Caco-2 (cell line): ENCODE measurements around the gene GPRC5D. TPM values are rescaled to one million over a fixed set of nuclear protein-coding genes. Genes with fewer than 3 reads are reported as not detected.
A peak's percentile ranks its signal among the peaks of the same experiment; 100 is the strongest.

Experiments
- Bru-seq: library from RNA; stranded (reverse); fragments of 400-500 nt; gene quantifications from one replicate; lab custom pipeline; 2021; lab: Mats Ljungman, UMichigan
- BruChase-seq, 2 experiments: library from RNA; stranded (reverse); fragments of 400-500 nt; gene quantifications; one replicate each; lab custom pipeline; 2021; lab: Mats Ljungman, UMichigan
- BruUV-seq: library from RNA; stranded (reverse); fragments of 400-500 nt; replicated peaks from 2 replicates; lab custom pipeline; 2021; lab: Mats Ljungman, UMichigan
- CTCF ChIA-PET: fragments of 300-600 bp; sonication (Branson Sonifier 250); formaldehyde crosslinking; loops from one replicate; lab custom pipeline; 2022; ENCODE audit warnings: antibody characterized with exemption; lab: Charles Lee
- POLR2A ChIA-PET: fragments of 300-600 bp; sonication (Branson Sonifier 250); formaldehyde crosslinking; loops from one replicate; lab custom pipeline; 2022; ENCODE audit warnings: antibody characterized with exemption; lab: Charles Lee
- DNase-seq, 2 experiments: peaks; one replicate each; pipeline versions ENCODE4 v3.0.0 to v3.0.0-alpha.2; 2020 to 2022
- H3K27me3 ChIP-seq: replicated peaks from 2 replicates; pipeline ENCODE4 v1.6.0; 2011; ENCODE audit warnings: low read length; ENCODE audit not compliant: control insufficient read depth, insufficient read depth
- H3K36me3 ChIP-seq: 2 replicates; pipeline ENCODE4 v1.5.1; 2011; ENCODE audit warnings: low read length; ENCODE audit not compliant: control insufficient read depth, insufficient read depth
- H3K4me1 ChIP-seq: fragments of 250-450 bp; sonication (Bioruptor Pico); 2 replicates; pipeline ENCODE4 v1.5.1; 2020; ENCODE audit warnings: mild to moderate bottlenecking
- H3K4me3 ChIP-seq: 2 replicates; pipeline ENCODE4 v1.5.1; 2011; ENCODE audit warnings: low read depth, mild to moderate bottlenecking, control low read depth, low read length
- H3K9me3 ChIP-seq: fragments of 250-450 bp; sonication (Bioruptor Pico); 2 replicates; pipeline ENCODE4 v1.5.1; 2020; ENCODE audit warnings: mild to moderate bottlenecking, moderate library complexity
- H3K27ac Mint-ChIP-seq: one replicate; pipeline ENCODE4 v1.8.0; 2022; ENCODE audit warnings: mixed read lengths; ENCODE audit not compliant: unreplicated experiment
- H3K27me3 Mint-ChIP-seq: one replicate; pipeline ENCODE4 v1.8.0; 2022; ENCODE audit warnings: mixed read lengths; ENCODE audit not compliant: insufficient read depth, unreplicated experiment
- H3K36me3 Mint-ChIP-seq: one replicate; pipeline ENCODE4 v1.8.0; 2022; ENCODE audit warnings: mild to moderate bottlenecking, mixed read lengths; ENCODE audit not compliant: insufficient read depth, unreplicated experiment
- H3K4me1 Mint-ChIP-seq: one replicate; pipeline ENCODE4 v1.8.0; 2022; ENCODE audit warnings: low read depth, mixed read lengths; ENCODE audit not compliant: unreplicated experiment
- H3K4me3 Mint-ChIP-seq: one replicate; pipeline ENCODE4 v1.8.0; 2022; ENCODE audit warnings: mild to moderate bottlenecking, moderate library complexity, mixed read lengths; ENCODE audit not compliant: unreplicated experiment
- H3K9me3 Mint-ChIP-seq: one replicate; pipeline ENCODE4 v1.8.0; 2022; ENCODE audit warnings: mixed read lengths; ENCODE audit not compliant: unreplicated experiment
- intact Hi-C: fragments of 100-400 bp; cut with micrococcal nuclease; formaldehyde crosslinking; loops from one replicate; pipeline ENCODE4 v1.10.0; 2022; ENCODE audit not compliant: unreplicated experiment
- long read RNA-seq: library from polyadenylated mRNA; stranded (forward); transcript quantifications from one replicate; pipeline ENCODE4 v2.0.0, GENCODE V29; 2022
- total RNA-seq: library from RNA; stranded (reverse); gene quantifications from 2 replicates; pipeline ENCODE4 v1.2.3, GENCODE V29; 2022
- TF ChIP-seq, protein P1 (sequence below), 2 experiments: fragments of 200-600 bp in 1 of 2; IDR thresholded peaks; 1 replicate in 1 of 2; 2 replicates in 1 of 2; pipeline versions ENCODE4 v1.5.1 to v1.8.0; 2011 to 2022; ENCODE audit warnings: antibody characterized with exemption in 1 of 2, control low read depth in 1 of 2, inconsistent platforms in 1 of 2, low read depth in 1 of 2, low read length in 1 of 2, mild to moderate bottlenecking in 1 of 2, moderate library complexity in 1 of 2; ENCODE audit not compliant: insufficient read depth in 1 of 2, severe bottlenecking in 1 of 2, unreplicated experiment in 1 of 2

GPRC5D gene
- total RNA-seq (not detected in 2 replicates), Bru-seq, nascent RNA (not detected), BruChase-seq, experiment 1, labeled RNA remaining after a 2-hour chase (percentile 12 among the genes with signal in this experiment), BruChase-seq, experiment 2, labeled RNA remaining after a 6-hour chase (percentile 8 among the genes with signal in this experiment)
- long read RNA-seq = 0 reads

DNA sequence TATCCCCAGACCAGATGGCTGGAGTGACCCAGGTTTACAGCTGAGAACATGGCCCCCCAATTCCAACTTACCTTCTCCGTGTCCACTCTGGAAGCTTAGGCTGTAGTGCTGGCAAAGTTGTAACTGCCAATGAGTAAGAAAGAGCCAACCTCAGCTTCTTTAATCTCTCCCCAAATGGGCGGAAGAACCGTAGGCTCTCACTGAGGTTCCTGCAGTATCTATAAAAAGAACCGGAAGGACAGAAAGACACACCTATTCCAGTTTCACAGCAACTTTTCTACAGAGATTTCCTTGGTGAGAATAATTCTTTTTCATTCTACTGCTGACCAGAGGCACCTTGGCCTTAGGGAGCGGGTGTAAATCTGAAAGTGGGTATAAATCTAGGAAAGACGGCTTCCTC, at the start of gene GPRC5D:
Gene GPRC5D, minus strand, starts transcription at position 135 of the 400 bp plus-strand sequence. CDS start 1,786 bp downstream, outside the sequence.
- H3K9me3 Mint-ChIP-seq = peaks cover 30% of the 10 kb centered on the region
- TF ChIP-seq, protein P1, sequence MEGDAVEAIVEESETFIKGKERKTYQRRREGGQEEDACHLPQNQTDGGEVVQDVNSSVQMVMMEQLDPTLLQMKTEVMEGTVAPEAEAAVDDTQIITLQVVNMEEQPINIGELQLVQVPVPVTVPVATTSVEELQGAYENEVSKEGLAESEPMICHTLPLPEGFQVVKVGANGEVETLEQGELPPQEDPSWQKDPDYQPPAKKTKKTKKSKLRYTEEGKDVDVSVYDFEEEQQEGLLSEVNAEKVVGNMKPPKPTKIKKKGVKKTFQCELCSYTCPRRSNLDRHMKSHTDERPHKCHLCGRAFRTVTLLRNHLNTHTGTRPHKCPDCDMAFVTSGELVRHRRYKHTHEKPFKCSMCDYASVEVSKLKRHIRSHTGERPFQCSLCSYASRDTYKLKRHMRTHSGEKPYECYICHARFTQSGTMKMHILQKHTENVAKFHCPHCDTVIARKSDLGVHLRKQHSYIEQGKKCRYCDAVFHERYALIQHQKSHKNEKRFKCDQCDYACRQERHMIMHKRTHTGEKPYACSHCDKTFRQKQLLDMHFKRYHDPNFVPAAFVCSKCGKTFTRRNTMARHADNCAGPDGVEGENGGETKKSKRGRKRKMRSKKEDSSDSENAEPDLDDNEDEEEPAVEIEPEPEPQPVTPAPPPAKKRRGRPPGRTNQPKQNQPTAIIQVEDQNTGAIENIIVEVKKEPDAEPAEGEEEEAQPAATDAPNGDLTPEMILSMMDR (IDR thresholded peaks at IDR 0.05; ENCODE audit: insufficient read depth in 1 of 2, low read depth in 1 of 2, low read length in 1 of 2, severe bottlenecking in 1 of 2, unreplicated experiment in 1 of 2) = no peak
- Histone ChIP-seq H3K36me3 (no peaks in the 10 kb centered on the region), H3K27me3 (no peaks in the 10 kb centered on the region), H3K4me1 (peaks cover 16% of the 10 kb centered on the region), H3K4me3 (no peak within 1 kb of the TSS), H3K9me3 (no peaks in the 10 kb centered on the region)
- no peaks in the 10 kb centered on the region for H3K36me3 Mint-ChIP-seq
- ChIA-PET CTCF (no interaction called here), POLR2A (no interaction called here)
- no peak for DNase-seq
- H3K27ac Mint-ChIP-seq = no peak within 1 kb of the TSS
- BruUV-seq = no TSS peak
- no peaks in the 10 kb centered on the region for H3K4me1 Mint-ChIP-seq
- H3K27me3 Mint-ChIP-seq = no peaks in the 10 kb centered on the region
- intact Hi-C loops = no loop called here
- no peak within 1 kb of the TSS for H3K4me3 Mint-ChIP-seq

DNA sequence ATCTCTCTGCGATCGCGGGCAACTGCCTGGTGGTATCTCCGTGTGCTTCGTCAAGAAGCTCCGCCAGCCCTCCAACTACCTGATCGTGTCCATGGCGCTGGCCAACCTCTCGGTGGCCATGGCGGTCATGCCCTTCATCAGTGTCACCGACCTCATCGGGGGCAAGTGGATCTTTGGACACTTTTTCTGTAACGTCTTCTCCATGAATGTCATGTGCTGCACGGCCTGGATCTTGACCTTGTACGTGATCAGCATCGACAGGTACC, 49.7 kb upstream of the GPRC5D start:
- Mint-ChIP-seq H3K4me1 (peaks cover 25% of the 10 kb centered on the region), H3K27me3 (no peaks in the 10 kb centered on the region), H3K36me3 (no peaks in the 10 kb centered on the region), H3K9me3 (no peaks in the 10 kb centered on the region), H3K27ac (no peak overlapping the region), H3K4me3 (peak overlapping the region; percentile 75)
- DNase-seq = no peak
- ChIA-PET POLR2A (no interaction called here), CTCF (interaction anchor here (1.5 kb wide), 1 partner anchor 212 kb away, joined by 3 read pairs; no protein-coding TSS in a partner anchor)
- Histone ChIP-seq H3K27me3 (no peaks in the 10 kb centered on the region), H3K36me3 (no peaks in the 10 kb centered on the region), H3K4me1 (peaks cover 25% of the 10 kb centered on the region), H3K4me3 (peak overlapping the region; percentile 85), H3K9me3 (no peaks in the 10 kb centered on the region)
- intact Hi-C loops = loop anchor here (1.0 to 2.0 kb wide), 2 partner anchors 43 to 211 kb away; partner anchors contain the start of gene FAM234B
- TF ChIP-seq, protein P1 (IDR thresholded peaks at IDR 0.05; ENCODE audit: insufficient read depth in 1 of 2, low read depth in 1 of 2, low read length in 1 of 2, severe bottlenecking in 1 of 2, unreplicated experiment in 1 of 2) = no peak
- BruUV-seq = no TSS peak

DNA sequence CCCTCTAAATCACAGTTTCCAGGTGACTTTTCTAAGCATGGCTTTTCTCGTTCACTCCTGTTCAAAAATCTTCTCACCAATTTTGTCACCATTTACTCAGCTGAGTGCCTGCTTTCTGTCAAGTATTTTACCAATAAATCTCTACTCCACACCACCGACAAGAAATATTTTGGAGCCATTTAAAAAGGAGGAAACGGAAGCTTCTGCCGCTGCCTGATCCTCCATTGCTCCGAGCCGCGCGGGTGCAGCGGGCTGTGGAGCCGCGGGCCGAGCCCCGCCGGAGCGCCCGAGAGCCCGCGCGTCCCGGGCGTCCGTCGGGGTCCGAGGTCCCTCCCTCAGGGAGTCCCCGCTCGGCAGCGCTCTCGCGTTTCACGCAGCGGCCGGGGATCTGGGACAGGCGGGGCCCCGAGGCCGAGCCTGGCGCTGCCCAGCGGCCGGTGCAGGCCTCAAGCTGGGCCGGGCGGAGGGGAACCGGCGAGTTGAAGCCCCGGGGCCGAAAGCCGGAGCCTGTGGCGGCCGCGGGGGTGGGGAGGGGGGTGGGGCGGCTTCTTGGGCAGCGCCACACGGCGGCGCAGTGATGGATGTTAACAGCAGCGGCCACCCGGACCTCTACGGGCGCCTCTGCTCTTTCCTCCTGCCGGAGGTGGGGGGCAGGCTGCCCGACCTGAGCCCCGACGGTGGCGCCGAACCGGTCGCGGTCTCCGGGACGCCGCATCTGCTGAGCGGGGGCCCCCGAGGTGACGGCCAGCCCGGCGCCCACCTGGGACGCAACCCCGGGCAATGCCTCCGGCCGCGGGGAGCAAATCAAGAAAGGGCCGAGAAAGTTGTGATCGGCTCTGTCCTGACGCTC, 49.2 kb upstream of the GPRC5D start:
- no peaks in the 10 kb centered on the region for H3K9me3 Mint-ChIP-seq
- H3K36me3 Mint-ChIP-seq = no peaks in the 10 kb centered on the region
- no peaks in the 10 kb centered on the region for H3K36me3 ChIP-seq
- no TSS peak for BruUV-seq
- H3K9me3 ChIP-seq = no peaks in the 10 kb centered on the region
- no peaks in the 10 kb centered on the region for H3K27me3 Mint-ChIP-seq
- peaks cover 25% of the 10 kb centered on the region for H3K4me1 ChIP-seq
- POLR2A ChIA-PET = no interaction called here
- intact Hi-C loops = loop anchor here (1.0 to 2.0 kb wide), 2 partner anchors 44 to 211 kb away; partner anchors contain the start of gene FAM234B
- peaks cover 25% of the 10 kb centered on the region for H3K4me1 Mint-ChIP-seq
- peak; percentile 59 to 76 for DNase-seq
- CTCF ChIA-PET = interaction anchor here (0.7 to 1.5 kb wide), 2 partner anchors 80 to 211 kb away, joined by 3 read pairs; no protein-coding TSS in a partner anchor
- H3K27ac Mint-ChIP-seq = peak overlapping the region; percentile 94
- peak overlapping the region; percentile 88 for H3K4me3 Mint-ChIP-seq
- H3K4me3 ChIP-seq = peak overlapping the region; percentile 85
- TF ChIP-seq, protein P1 (IDR thresholded peaks at IDR 0.05; ENCODE audit: insufficient read depth in 1 of 2, low read depth in 1 of 2, low read length in 1 of 2, severe bottlenecking in 1 of 2, unreplicated experiment in 1 of 2) = peak in 1 of 2 experiments; percentile 69
- H3K27me3 ChIP-seq = no peaks in the 10 kb centered on the region
